GM23338 (cell line): ENCODE measurements around the gene LCA5. TPM values are rescaled to one million over a fixed set of nuclear protein-coding genes. Genes with fewer than 3 reads are reported as not detected.

Experiments used
- ATAC-seq: fragments of 200-7000 bp; cut with Tn5 transposase; 3 replicates; pipeline ENCODE4 v1.9.1; 2020
- DNase-seq: peaks from one replicate; pipeline ENCODE4 v3.0.0-alpha.2; 2015; ENCODE audit warnings: low spot score
- H2AFZ ChIP-seq: fragments of 200-600 bp; sonication (generic); 2 replicates; pipeline ENCODE4 v1.8.0; 2016; ENCODE audit warnings: antibody characterized with exemption, mild to moderate bottlenecking, moderate library complexity
- H3F3A ChIP-seq: fragments of 200-600 bp; sonication (generic); replicated peaks from 2 replicates; pipeline ENCODE4 v1.8.0; 2017; ENCODE audit warnings: antibody characterized with exemption, mixed run types, low read depth
- H3K27ac ChIP-seq: fragments of 200-600 bp; sonication (generic); 2 replicates; pipeline ENCODE4 v1.6.1; 2016; ENCODE audit warnings: low read depth
- H3K27me3 ChIP-seq: fragments of 200-600 bp; sonication (generic); 2 replicates; pipeline ENCODE4 v1.8.0; 2016; ENCODE audit warnings: mild to moderate bottlenecking, mixed run types, moderate library complexity; ENCODE audit not compliant: insufficient read depth
- H3K36me3 ChIP-seq: fragments of 200-600 bp; sonication (generic); 2 replicates; pipeline ENCODE4 v1.8.0; 2016; ENCODE audit warnings: mild to moderate bottlenecking; ENCODE audit not compliant: insufficient read depth
- H3K4me1 ChIP-seq: fragments of 200-600 bp; sonication (generic); 2 replicates; pipeline ENCODE4 v1.8.0; 2016; ENCODE audit warnings: mild to moderate bottlenecking, moderate library complexity; ENCODE audit not compliant: insufficient read depth
- H3K4me2 ChIP-seq: fragments of 200-600 bp; sonication (generic); 2 replicates; pipeline ENCODE4 v1.7.1; 2017; ENCODE audit warnings: mixed run types
- H3K4me3 ChIP-seq: fragments of 200-600 bp; sonication (generic); 2 replicates; pipeline ENCODE4 v1.6.1; 2016; ENCODE audit warnings: mixed run types
- H3K79me2 ChIP-seq: fragments of 200-600 bp; sonication (generic); replicated peaks from 2 replicates; pipeline ENCODE4 v1.8.0; 2017; ENCODE audit warnings: mild to moderate bottlenecking; ENCODE audit not compliant: insufficient read depth
- H3K9me2 ChIP-seq: fragments of 200-600 bp; sonication (generic); 2 replicates; pipeline ENCODE4 v1.8.0; 2017; ENCODE audit not compliant: insufficient read depth
- H4K20me1 ChIP-seq: fragments of 200-600 bp; sonication (generic); replicated peaks from 2 replicates; pipeline ENCODE4 v1.8.0; 2017; ENCODE audit warnings: mild to moderate bottlenecking; ENCODE audit not compliant: insufficient read depth
- H3K27ac Mint-ChIP-seq: 2 replicates; pipeline ENCODE4 v1.8.0; 2020; ENCODE audit warnings: inconsistent platforms, mild to moderate bottlenecking, moderate library complexity, mixed read lengths
- H3K27me3 Mint-ChIP-seq: 3 replicates; pipeline ENCODE4 v1.8.0; 2022; ENCODE audit warnings: low read depth, mild to moderate bottlenecking, moderate library complexity, mixed read lengths, inconsistent platforms; ENCODE audit not compliant: insufficient read depth, poor library complexity
- H3K36me3 Mint-ChIP-seq: 3 replicates; pipeline ENCODE4 v1.8.0; 2021; ENCODE audit warnings: low read depth, mild to moderate bottlenecking, inconsistent platforms, moderate library complexity, mixed read lengths
- H3K4me1 Mint-ChIP-seq: 3 replicates; pipeline ENCODE4 v1.8.0; 2020; ENCODE audit warnings: mild to moderate bottlenecking, inconsistent platforms, mixed read lengths
- H3K4me3 Mint-ChIP-seq: 3 replicates; pipeline ENCODE4 v1.8.0; 2021; ENCODE audit warnings: moderate library complexity, mild to moderate bottlenecking, inconsistent platforms, mixed read lengths
- H3K9me3 Mint-ChIP-seq: 3 replicates; pipeline ENCODE4 v1.8.0; 2020; ENCODE audit warnings: moderate library complexity, mild to moderate bottlenecking, inconsistent platforms, mixed read lengths
- EZH2 ChIP-seq: fragments of 200-600 bp; sonication (generic); IDR thresholded peaks from one replicate; pipeline ENCODE4 v1.8.0; 2017; ENCODE audit warnings: antibody characterized with exemption, mild to moderate bottlenecking, low read depth; ENCODE audit not compliant: unreplicated experiment
- EZH2phosphoT487 ChIP-seq: fragments of 200-600 bp; sonication (generic); IDR thresholded peaks from one replicate; pipeline ENCODE4 v1.8.1; 2018; ENCODE audit warnings: antibody characterized with exemption; ENCODE audit not compliant: unreplicated experiment
- POLR2AphosphoS5 ChIP-seq: IDR thresholded peaks from 2 replicates; pipeline ENCODE4 v1.6.1; 2016; ENCODE audit warnings: antibody characterized with exemption, low read depth
- ZNF114 ChIP-seq: fragments of 250-450 bp; sonication (Bioruptor Pico); IDR thresholded peaks from 2 replicates; pipeline ENCODE4 v1.5.0; 2020; ENCODE audit warnings: mild to moderate bottlenecking, moderate library complexity
- polyA plus RNA-seq: library from polyadenylated mRNA; unstranded; fragments of >200 nt; fragmentation: Nextera tagmentation; extraction: Ambion mirVana; gene quantifications from 2 replicates; pipeline ENCODE4 v1.2.1, GENCODE V29; 2016
- total RNA-seq: library from RNA; depleted of rRNA; stranded (reverse); fragments of >200 nt; shearing (Covaris generic); gene quantifications from 2 replicates; pipeline ENCODE4 v1.2.3, GENCODE V29; 2014
- TF ChIP-seq, protein P1 (sequence below): fragments of 250-450 bp; sonication (Bioruptor Pico); IDR thresholded peaks from 2 replicates; pipeline ENCODE4 v1.5.0; 2020; ENCODE audit warnings: mild to moderate bottlenecking, moderate library complexity

LCA5 gene
- total and polyA plus RNA-seq, 2 experiments from 2014 or later, result 4.2 TPM

DNA sequence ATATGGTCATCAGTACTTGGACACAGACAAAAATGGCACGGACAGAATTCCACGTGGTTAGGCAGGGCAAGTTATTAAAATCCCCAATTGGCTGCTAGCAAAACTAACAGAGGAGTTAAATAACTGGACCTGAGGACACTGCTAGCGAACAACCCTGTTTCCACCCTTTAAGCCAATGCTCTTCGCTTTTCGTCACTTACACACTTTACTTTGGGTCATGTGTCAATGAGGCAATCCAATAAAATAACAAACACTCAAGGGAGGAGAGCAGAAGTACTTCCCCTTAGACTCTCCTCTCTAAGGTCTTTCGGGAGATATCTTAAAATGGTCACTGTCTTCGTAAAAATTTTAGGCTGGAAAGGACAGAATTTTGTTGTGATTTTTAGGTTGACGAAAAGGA lies 68.6 kb downstream of the LCA5 start:
- H3K36me3 Mint-ChIP-seq, result no peaks in the 10 kb centered on the region
- Histone ChIP-seq H3K27ac (no peak overlapping the region), H3F3A (no peaks in the 10 kb centered on the region), H3K79me2 (no peaks in the 10 kb centered on the region), H3K9me2 (no peaks in the 10 kb centered on the region), H3K4me2 (no peak overlapping the region), H2AFZ (no peak overlapping the region), H4K20me1 (no peaks in the 10 kb centered on the region), H3K4me3 (no peak overlapping the region), H3K36me3 (no peaks in the 10 kb centered on the region), H3K27me3 (no peaks in the 10 kb centered on the region), H3K4me1 (peaks cover 5% of the 10 kb centered on the region; the same call in 1 of the 2 replicates)
- H3K27me3 Mint-ChIP-seq, result peaks cover 2% of the 10 kb centered on the region
- no peak for DNase-seq
- H3K4me3 Mint-ChIP-seq, result no peak overlapping the region
- peaks cover 8% of the 10 kb centered on the region; the same call in 2 of the 3 replicates for H3K4me1 Mint-ChIP-seq
- H3K27ac Mint-ChIP-seq, result no peak overlapping the region
- TF ChIP-seq POLR2AphosphoS5 (no peak), ZNF114 (no peak), EZH2 (no peak)
- TF ChIP-seq, protein P1, sequence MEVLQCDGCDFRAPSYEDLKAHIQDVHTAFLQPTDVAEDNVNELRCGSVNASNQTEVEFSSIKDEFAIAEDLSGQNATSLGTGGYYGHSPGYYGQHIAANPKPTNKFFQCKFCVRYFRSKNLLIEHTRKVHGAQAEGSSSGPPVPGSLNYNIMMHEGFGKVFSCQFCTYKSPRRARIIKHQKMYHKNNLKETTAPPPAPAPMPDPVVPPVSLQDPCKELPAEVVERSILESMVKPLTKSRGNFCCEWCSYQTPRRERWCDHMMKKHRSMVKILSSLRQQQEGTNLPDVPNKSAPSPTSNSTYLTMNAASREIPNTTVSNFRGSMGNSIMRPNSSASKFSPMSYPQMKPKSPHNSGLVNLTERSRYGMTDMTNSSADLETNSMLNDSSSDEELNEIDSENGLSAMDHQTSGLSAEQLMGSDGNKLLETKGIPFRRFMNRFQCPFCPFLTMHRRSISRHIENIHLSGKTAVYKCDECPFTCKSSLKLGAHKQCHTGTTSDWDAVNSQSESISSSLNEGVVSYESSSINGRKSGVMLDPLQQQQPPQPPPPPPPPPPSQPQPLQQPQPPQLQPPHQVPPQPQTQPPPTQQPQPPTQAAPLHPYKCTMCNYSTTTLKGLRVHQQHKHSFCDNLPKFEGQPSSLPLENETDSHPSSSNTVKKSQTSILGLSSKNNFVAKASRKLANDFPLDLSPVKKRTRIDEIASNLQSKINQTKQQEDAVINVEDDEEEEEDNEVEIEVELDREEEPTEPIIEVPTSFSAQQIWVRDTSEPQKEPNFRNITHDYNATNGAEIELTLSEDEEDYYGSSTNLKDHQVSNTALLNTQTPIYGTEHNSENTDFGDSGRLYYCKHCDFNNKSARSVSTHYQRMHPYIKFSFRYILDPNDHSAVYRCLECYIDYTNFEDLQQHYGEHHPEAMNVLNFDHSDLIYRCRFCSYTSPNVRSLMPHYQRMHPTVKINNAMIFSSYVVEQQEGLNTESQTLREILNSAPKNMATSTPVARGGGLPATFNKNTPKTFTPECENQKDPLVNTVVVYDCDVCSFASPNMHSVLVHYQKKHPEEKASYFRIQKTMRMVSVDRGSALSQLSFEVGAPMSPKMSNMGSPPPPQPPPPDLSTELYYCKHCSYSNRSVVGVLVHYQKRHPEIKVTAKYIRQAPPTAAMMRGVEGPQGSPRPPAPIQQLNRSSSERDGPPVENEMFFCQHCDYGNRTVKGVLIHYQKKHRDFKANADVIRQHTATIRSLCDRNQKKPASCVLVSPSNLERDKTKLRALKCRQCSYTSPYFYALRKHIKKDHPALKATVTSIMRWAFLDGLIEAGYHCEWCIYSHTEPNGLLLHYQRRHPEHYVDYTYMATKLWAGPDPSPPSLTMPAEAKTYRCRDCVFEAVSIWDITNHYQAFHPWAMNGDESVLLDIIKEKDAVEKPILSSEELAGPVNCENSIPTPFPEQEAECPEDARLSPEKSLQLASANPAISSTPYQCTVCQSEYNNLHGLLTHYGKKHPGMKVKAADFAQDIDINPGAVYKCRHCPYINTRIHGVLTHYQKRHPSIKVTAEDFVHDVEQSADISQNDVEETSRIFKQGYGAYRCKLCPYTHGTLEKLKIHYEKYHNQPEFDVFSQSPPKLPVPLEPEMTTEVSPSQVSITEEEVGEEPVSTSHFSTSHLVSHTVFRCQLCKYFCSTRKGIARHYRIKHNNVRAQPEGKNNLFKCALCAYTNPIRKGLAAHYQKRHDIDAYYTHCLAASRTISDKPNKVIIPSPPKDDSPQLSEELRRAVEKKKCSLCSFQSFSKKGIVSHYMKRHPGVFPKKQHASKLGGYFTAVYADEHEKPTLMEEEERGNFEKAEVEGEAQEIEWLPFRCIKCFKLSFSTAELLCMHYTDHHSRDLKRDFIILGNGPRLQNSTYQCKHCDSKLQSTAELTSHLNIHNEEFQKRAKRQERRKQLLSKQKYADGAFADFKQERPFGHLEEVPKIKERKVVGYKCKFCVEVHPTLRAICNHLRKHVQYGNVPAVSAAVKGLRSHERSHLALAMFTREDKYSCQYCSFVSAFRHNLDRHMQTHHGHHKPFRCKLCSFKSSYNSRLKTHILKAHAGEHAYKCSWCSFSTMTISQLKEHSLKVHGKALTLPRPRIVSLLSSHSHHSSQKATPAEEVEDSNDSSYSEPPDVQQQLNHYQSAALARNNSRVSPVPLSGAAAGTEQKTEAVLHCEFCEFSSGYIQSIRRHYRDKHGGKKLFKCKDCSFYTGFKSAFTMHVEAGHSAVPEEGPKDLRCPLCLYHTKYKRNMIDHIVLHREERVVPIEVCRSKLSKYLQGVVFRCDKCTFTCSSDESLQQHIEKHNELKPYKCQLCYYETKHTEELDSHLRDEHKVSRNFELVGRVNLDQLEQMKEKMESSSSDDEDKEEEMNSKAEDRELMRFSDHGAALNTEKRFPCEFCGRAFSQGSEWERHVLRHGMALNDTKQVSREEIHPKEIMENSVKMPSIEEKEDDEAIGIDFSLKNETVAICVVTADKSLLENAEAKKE (CRISPR knock-in tag), result no peak
- no peaks in the 10 kb centered on the region for H3K9me3 Mint-ChIP-seq
- ATAC-seq, result no peak

GRCh38 chr6:79468116-79468515 lies 69.1 kb downstream of the LCA5 start:
- H3K9me3 Mint-ChIP-seq, result no peaks in the 10 kb centered on the region
- Histone ChIP-seq H3K79me2 (no peaks in the 10 kb centered on the region), H3K4me1 (peaks cover 5% of the 10 kb centered on the region; the same call in 1 of the 2 replicates), H3K9me2 (no peaks in the 10 kb centered on the region), H2AFZ (no peak overlapping the region), H3K27ac (no peak overlapping the region), H3K36me3 (no peaks in the 10 kb centered on the region), H3K4me2 (no peak overlapping the region), H3K4me3 (no peak overlapping the region), H3K27me3 (no peaks in the 10 kb centered on the region), H3F3A (no peaks in the 10 kb centered on the region), H4K20me1 (no peaks in the 10 kb centered on the region)
- peaks cover 2% of the 10 kb centered on the region for H3K27me3 Mint-ChIP-seq
- TF ChIP-seq EZH2phosphoT487, result no peak
- TF ChIP-seq, protein P1 (CRISPR knock-in tag), result no peak
- H3K27ac Mint-ChIP-seq, result no peak overlapping the region
- H3K4me1 Mint-ChIP-seq, result peaks cover 10% of the 10 kb centered on the region; the same call in 2 of the 3 replicates
- ATAC-seq (no peak), DNase-seq (no peak)
- H3K4me3 Mint-ChIP-seq, result no peak overlapping the region
- no peaks in the 10 kb centered on the region for H3K36me3 Mint-ChIP-seq
